Peyer's patch (tissue), 4 donors: ENCODE data around the gene UGT1A7. TPM values are rescaled to one million over a fixed set of nuclear protein-coding genes. Genes with fewer than 3 reads are reported as not detected.

Source experiments
- DNase-seq, 3 donors: peaks; one replicate each; pipeline ENCODE4 v3.0.0-alpha.2; 2017 to 2019
- H3K27ac ChIP-seq, 4 donors: fragments of 200-600 bp; sonication (generic); one replicate each; pipeline ENCODE4 v1.5.1; 2016 to 2019
- H3K27me3 ChIP-seq, 2 donors: fragments of 200-600 bp; sonication (generic); one replicate each; pipeline ENCODE4 v1.5.1; 2019
- H3K36me3 ChIP-seq, 3 donors: fragments of 200-600 bp; sonication (generic); one replicate each; pipeline ENCODE4 v1.5.1; 2016 to 2019
- H3K4me1 ChIP-seq, 4 donors: fragments of 200-600 bp; sonication (generic); one replicate each; pipeline ENCODE4 v1.5.1; 2016 to 2019
- H3K4me3 ChIP-seq, 4 donors: fragments of 200-600 bp; sonication (generic); 1 replicate in 3 of 4; 2 replicates in 1 of 4; pipeline ENCODE4 v1.5.1; 2016 to 2019; ENCODE audit warnings: mild to moderate bottlenecking in 1 of 4
- H3K9me3 ChIP-seq, 4 donors: fragments of 200-600 bp; sonication (generic); one replicate each; pipeline ENCODE4 v1.5.1; 2016 to 2019; ENCODE audit warnings: mild to moderate bottlenecking in 1 of 4
- POLR2A ChIP-seq, 2 donors: fragments of 450-650 bp; IDR thresholded peaks; one replicate each; pipeline ENCODE4 v1.5.1; 2017; ENCODE audit warnings: antibody characterized with exemption in 2 of 2, mild to moderate bottlenecking in 2 of 2, moderate library complexity in 2 of 2
- total RNA-seq, 4 donors: library from RNA; depleted of rRNA; stranded (reverse); fragments of >200 nt; gene quantifications; one replicate each; pipeline ENCODE4 v1.1.0, GENCODE V29; 2016
- TF ChIP-seq, protein P1 (sequence below), 6 experiments: fragments of 450-650 bp in 4 of 6; fragments of 200-600 bp in 2 of 6; sonication (generic) in 1 of 6; IDR thresholded peaks; one replicate each; pipeline ENCODE4 v1.5.1; 2017 to 2019; ENCODE audit warnings: antibody characterized with exemption in 6 of 6, mild to moderate bottlenecking in 3 of 6, moderate library complexity in 1 of 6

UGT1A7 gene
- total RNA-seq, 4 donors from 2014 or later = 8.3 to 33.9 (median 25.0) TPM

DNA sequence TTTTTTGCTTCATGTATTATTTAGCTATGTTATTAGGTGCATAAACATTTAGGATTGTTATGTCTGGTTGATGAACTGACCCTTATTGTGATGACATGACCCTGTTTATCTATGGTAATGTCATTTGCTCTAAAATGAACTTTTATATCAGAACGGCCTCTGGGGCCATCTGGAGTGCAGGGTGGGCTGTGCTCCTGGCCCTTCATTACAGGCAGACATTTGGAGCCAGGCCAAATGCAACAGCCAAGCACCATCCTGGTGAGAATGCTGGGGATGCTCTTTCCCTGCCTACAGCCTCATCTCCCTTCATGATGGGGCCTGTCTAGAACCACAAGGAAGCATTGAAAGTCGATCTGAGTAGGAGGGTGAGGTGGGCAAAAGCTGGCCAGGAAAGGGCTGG, 134.6 kb downstream of the UGT1A7 start:
- Histone ChIP-seq H3K4me3 (no peak overlapping the region), H3K4me1 (no peaks in the 10 kb centered on the region), H3K9me3 (no peaks in the 10 kb centered on the region), H3K27ac (no peak overlapping the region), H3K36me3 (no peaks in the 10 kb centered on the region), H3K27me3 (no peaks in the 10 kb centered on the region)
- TF ChIP-seq POLR2A (IDR thresholded peaks at IDR 0.05) = no peak
- TF ChIP-seq, protein P1, sequence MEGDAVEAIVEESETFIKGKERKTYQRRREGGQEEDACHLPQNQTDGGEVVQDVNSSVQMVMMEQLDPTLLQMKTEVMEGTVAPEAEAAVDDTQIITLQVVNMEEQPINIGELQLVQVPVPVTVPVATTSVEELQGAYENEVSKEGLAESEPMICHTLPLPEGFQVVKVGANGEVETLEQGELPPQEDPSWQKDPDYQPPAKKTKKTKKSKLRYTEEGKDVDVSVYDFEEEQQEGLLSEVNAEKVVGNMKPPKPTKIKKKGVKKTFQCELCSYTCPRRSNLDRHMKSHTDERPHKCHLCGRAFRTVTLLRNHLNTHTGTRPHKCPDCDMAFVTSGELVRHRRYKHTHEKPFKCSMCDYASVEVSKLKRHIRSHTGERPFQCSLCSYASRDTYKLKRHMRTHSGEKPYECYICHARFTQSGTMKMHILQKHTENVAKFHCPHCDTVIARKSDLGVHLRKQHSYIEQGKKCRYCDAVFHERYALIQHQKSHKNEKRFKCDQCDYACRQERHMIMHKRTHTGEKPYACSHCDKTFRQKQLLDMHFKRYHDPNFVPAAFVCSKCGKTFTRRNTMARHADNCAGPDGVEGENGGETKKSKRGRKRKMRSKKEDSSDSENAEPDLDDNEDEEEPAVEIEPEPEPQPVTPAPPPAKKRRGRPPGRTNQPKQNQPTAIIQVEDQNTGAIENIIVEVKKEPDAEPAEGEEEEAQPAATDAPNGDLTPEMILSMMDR (IDR thresholded peaks at IDR 0.05) = no peak
- peak in 1 of 3 donors; percentile 21 for DNase-seq

DNA sequence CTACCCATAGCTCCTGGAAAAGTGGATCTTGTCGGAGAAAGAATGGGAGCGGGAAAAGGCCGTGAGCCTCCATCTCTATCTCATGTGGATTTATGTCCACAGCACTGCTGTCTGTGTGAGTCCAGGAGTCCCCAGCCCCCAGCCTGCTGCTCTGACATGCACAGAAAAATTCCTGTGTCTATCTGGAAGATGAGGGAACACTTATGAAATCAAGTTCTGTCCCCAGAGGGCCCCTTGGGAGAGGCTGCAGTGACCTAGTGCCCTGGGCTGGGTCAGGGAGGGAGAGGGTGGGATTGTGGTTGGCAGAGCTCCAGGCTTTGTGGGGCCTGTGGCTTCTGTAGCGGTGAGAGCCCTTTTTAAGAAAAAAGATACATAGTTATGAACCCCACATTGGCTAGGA, 135.1 kb downstream of the UGT1A7 start:
- DNase-seq = peak in 2 of 3 donors; percentile 9 to 23
- no peak overlapping the region for H3K27ac ChIP-seq

DNA sequence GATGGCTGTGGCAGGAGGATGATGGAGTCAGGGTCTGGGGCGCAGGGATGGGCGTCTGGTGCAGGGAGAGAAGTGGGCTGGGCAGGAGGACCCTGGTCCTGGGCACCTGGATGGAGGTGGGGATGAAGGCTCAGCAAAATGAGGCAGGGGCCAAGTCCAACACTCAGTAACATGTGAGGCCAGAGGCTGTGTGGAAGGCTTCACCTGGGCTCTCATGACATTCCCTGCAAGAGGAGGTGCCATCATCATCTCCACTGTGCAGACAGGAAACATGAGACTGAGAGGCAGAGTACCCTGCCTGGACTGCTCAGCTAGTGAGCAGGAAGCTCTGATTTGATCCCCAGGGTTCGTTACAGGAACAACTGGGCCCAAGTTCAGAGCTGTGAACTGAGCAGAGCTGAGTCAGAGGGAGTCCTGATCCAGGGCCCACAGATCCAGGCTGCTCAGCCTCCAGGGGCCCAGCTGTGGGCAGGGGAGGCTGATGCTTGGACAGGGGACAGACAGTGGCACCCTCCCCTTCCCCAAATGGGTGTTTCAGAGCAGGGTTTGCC, 135.7 kb downstream of the UGT1A7 start:
- H3K4me3 ChIP-seq = no peak overlapping the region
- H3K4me1 ChIP-seq = no peaks in the 10 kb centered on the region
- H3K36me3 ChIP-seq = no peaks in the 10 kb centered on the region
- H3K9me3 ChIP-seq = no peaks in the 10 kb centered on the region
- DNase-seq = peak in 2 of 3 donors; percentile 25 to 43
- no peaks in the 10 kb centered on the region for H3K27me3 ChIP-seq
- no peak overlapping the region for H3K27ac ChIP-seq
- TF ChIP-seq, protein P1 (IDR thresholded peaks at IDR 0.05) = no peak
- no peak for TF ChIP-seq POLR2A (IDR thresholded peaks at IDR 0.05)

More for the DNA sequence above, 135.1 kb downstream of the UGT1A7 start:
- no peaks in the 10 kb centered on the region for H3K4me1 ChIP-seq
- TF ChIP-seq, protein P1 (IDR thresholded peaks at IDR 0.05) = no peak
- no peak for TF ChIP-seq POLR2A (IDR thresholded peaks at IDR 0.05)
- no peaks in the 10 kb centered on the region for H3K9me3 ChIP-seq
- no peaks in the 10 kb centered on the region for H3K36me3 ChIP-seq
- H3K27me3 ChIP-seq = no peaks in the 10 kb centered on the region
- no peak overlapping the region for H3K4me3 ChIP-seq

DNA sequence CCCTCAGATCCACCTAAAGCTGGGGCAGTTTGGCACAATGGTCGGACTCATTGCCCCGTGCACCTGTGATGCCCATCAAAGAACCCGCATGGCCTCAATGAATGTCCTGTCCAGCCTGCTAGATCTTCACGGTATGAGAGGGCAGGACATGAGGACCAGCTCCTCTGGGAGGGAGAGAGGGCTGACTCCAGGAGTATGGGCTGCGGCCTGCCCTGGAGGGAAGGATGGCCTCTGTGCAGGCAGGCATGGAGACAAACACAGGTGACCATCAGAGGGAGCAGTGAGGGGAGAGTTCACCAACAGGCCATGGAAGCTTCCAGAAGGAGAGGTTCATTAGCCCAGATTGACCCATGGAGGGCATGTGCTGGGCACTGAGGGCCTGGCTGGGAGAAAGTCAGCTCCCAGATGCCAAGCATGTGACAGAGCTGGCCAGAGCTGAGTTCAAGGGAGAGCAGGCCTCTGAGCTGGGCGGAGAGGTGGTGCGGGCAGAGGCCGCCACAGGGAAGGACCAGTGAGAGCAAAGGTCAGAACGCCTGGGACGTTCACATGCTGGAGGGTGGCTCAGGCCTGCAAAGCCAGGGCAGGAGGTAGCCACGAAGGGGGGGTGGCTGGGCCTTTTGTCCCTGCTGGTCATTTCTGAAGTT, 136.4 kb downstream of the UGT1A7 start:
- H3K4me1 ChIP-seq = no peaks in the 10 kb centered on the region
- no peak overlapping the region for H3K27ac ChIP-seq
- H3K36me3 ChIP-seq = no peaks in the 10 kb centered on the region
- no peak overlapping the region for H3K4me3 ChIP-seq
- TF ChIP-seq, protein P1 (IDR thresholded peaks at IDR 0.05) = no peak
- TF ChIP-seq POLR2A (IDR thresholded peaks at IDR 0.05) = no peak
- H3K9me3 ChIP-seq = no peaks in the 10 kb centered on the region
- no peaks in the 10 kb centered on the region for H3K27me3 ChIP-seq
- peak in 2 of 3 donors; percentile 52 to 57 for DNase-seq

DNA sequence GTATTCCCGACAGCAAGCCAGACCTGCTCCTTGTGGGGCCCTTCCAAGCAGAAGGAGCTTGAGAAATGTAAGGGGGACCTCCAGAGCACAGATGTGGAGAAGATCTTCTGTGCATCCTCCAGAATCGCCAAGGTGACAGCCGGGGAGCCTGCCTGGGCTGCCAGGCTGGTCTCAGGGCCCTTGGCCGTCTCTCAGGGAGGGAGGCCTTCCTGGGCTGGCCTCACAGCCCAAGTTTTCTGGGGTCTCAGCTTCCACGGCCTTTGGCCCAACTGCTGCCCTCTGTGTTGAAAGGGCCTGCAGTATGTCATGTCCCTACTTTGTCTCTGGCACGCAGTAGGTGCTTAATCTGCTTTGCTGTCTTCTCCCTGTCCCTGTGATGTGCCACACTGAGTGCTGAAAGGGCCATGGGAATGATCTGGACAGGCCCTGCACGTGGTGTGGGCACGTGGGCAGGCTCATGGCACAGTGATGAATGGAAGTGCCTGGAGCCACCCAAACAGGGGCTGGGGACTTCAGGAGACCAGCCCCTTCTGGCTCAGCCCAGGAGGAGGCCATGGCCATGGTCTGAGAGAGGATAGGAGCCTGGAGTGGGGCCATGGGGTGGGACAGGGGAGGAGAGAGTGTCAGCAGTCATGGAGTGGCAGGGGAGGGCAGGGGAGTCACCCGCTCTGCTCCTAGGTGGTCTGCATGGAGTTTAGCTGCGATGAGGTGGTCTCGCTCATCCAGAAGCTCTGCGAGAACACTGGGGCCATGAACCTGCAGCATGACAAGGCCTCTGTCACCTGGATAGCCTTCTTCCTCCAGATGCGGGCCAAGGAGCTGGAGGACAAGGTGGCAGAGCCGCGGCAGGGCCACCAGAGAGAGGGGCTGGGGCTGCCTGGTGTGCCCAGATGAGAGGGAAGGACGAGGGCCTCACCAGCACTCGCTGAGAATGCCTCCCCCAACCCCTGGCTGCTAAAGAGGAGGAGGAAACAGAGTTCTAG, 137.2 kb downstream of the UGT1A7 start:
- DNase-seq = peak in 2 of 3 donors; percentile 28 to 31
- no peak for TF ChIP-seq POLR2A (IDR thresholded peaks at IDR 0.05)
- TF ChIP-seq, protein P1 (IDR thresholded peaks at IDR 0.05) = no peak

More for the DNA sequence above, 137.2 kb downstream of the UGT1A7 start:
- Histone ChIP-seq H3K36me3 (no peaks in the 10 kb centered on the region), H3K4me1 (no peaks in the 10 kb centered on the region), H3K27me3 (no peaks in the 10 kb centered on the region), H3K9me3 (no peaks in the 10 kb centered on the region), H3K4me3 (no peak overlapping the region), H3K27ac (no peak overlapping the region)
